NCI-H82 treated with DMSO at 0.1 percent for 48 hours (cell line): ENCODE results near the gene HAO1.
A peak's percentile ranks its signal among the peaks of the same experiment; 100 is the strongest.

Experiments
- DNase-seq: peaks from one replicate; lab custom pipeline; 2025; ENCODE audit not compliant: unreplicated experiment; lab: John Stamatoyannopoulos, UW

HAO1 gene

GRCh38 chr20:7930343-7930742, 9.9 kb downstream of the HAO1 start:
- DNase-seq = no peak

DNA sequence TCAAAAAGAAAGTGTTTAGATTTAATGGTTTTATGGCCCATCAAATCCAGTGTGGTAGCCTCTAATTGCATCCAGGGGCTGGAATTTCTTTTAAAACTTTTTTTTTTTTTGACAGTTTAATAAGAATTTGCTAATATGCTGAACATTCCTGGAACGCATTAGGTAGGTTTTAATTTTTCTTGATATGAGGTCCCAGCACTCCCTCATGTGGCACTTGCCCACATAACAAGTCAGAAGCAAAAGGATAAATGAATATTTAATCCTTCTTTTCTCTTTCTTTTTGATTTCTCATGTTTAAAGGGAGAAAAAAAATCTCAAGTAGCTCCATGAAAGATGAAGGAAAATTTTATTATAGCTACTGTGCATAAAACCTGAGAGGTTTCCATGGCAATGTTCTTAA, 13.5 kb downstream of the HAO1 start:
- no peak for DNase-seq

DNA sequence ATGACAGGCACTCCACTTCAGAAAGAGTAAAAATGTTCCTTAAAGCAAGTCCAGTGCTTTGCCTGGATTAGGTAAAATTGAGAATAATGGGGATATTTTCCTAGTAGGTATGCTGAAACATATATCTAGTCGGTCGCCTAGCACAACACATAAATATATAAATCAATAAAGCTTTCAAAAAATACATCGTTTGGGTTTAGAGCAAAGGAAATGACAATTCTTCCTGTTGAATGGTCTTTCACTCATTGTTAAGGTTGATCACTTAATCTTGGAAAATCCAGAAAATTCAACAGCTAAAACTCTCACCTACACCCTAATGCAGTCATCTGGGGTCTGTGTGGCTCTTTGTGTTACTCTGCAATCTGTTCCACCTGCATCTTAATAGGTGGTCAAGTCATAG, 13.9 kb downstream of the HAO1 start:
- no peak for DNase-seq

- no peak for DNase-seq
Observed at GRCh38 chr20:7924692-7925091, 15.6 kb downstream of the HAO1 start.

- no peak for DNase-seq
Observed at GRCh38 chr20:7916648-7917047, 23.6 kb downstream of the HAO1 start.

DNA sequence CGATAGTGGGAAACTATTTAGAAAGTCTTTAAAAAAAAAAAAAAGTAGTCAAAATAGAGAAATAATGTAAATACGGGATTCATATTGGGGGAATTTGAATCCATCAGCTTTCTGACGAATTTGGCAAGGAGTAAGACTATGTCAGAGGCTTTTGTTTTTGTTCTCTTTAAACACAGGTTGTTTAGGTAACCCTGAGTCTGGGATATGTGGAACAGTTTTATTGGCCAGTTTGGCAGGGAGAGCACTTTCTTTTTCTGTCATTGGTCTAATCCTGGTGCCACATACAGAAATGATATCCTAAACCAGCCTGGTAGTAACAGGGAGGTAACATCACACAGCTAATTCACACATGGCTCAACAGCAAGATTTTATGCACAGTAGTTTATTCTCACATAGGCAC, 27.7 kb downstream of the HAO1 start:
- no peak for DNase-seq

GRCh38 chr20:7911586-7912330, 28.5 kb downstream of the HAO1 start:
- no peak for DNase-seq

- no peak for DNase-seq
Observed at GRCh38 chr20:7908905-7909304, 31.4 kb downstream of the HAO1 start.

- DNase-seq = no peak
Observed at GRCh38 chr20:7903429-7903828, 36.8 kb downstream of the HAO1 start.

DNA sequence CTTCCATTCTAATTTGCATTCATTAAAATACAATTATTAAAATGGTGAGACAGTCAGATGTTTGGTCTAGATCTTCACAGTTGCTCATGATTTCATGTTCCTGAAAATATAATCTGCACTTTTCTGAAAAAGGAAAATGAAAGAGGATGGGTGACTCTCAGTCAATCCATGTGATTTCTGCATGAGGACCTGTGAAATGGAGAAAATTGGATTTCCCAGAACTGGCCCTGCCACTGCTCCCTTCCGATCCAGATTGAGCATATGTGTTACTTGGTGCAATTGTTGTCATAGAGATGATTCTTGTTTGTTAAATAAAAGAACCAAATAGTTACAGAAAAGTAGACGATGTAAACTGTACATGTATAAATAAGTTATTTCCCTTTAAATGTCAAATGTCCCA, 37.4 kb downstream of the HAO1 start:
- DNase-seq = no peak

- DNase-seq = no peak
Observed at GRCh38 chr20:7897781-7898364, 42.4 kb downstream of the HAO1 start.

DNA sequence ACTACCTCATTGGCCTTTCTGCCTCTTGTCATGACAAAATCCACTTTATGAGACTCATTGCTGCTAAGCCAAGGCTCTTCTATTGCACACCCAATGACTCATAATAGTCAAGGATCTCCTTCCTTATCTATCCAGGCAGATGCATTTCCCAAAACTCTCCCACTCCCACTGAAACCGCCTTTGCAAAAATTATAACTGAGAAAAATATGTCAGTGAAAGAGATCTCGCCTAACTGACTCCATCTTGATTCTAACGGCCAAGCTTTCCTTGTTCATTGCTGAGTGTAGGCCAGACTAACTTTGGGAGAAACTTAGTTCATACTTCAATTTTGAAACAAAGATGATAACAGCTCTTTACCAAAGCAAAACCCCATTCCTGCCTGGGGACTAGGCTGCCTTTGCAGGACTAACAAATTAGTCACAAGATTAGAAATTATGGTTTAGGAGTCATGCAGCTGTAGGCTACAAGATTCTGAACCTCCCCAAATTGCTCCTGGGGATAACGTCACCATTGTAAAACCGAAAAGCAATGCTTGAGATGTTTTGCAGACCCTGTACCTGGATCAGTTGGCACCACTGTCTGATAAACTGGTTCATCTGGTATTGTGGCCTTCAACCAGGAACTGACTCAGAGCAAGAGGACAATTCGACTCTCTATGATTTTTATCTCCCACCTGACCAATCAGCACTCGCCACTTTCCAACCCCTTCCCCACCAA, 47.1 kb downstream of the HAO1 start:
- no peak for DNase-seq

DNA sequence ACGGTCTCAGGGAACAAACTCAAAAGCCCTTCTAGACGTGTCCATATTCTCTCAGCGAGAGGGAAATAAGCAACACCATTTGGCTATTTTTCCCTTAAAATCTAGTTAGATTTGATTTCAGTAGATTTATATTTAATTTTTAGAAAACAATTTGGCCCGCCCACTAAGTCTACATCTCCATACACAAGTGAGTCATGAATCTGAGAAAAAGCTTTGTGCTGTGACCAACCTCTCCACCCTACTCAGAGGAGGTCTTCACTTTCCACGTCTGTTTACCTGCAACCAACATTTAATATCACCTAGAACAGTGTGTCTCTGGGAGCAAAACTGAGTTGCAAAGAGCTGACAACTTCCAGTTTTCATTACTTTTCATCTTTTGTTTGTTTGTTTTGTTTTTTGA, 48.6 kb downstream of the HAO1 start:
- no peak for DNase-seq

DNA sequence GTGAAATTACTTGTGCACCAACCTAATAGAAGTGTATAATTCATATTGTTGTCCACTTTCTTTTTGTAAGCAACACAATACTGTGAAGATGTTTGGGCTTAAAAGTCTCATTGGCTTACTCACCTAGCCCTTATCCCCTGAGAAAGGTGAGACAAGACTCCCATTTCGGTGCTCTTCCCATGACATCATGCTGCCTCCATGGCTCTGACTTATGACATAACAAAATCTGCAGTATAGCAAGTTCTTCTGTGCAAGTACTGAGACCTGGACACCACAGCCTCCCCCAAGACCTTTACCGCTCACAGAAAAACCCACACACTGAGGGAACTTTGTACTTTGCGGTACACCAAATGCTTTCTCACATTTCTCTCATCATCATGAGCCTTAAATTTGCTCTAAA, 50.5 kb downstream of the HAO1 start:
- no peak for DNase-seq

DNA sequence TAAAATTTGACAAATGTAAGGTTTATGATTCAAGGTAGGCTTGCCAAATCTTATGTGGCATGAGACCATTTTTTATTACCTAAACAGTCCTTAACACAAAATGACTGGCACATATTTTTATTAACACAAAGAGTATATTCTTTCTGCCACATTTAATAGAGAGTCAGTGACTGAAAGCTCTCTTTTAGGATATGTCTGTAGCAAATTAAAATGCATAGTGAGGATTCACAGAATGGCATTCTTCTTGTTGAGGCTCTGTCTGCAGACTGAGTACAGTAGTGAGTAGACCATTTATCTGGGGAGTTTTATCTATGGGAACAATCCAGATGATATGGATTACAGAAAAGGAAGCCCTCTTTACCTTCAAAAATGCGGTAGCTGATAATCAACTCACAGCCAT, 56.5 kb downstream of the HAO1 start:
- DNase-seq = no peak

DNA sequence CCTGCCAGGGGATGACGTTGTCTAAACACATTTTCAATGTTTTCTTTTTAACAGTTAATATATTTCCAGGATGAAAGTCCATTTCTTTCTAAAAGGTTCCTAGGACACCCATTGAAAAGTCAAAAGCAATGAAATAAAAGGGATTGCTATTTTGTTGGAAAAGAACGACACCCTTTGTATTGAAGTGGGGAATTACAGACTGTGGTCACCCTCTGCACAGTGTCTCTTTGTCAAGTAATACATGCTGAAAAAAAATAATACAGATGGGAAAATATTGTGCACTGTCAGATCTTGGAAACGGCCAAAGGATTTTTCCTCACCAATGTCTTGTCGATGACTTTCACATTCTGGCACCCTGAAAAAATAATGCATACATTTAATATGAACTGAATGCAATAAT, 56.9 kb downstream of the HAO1 start:
- no peak for DNase-seq

DNA sequence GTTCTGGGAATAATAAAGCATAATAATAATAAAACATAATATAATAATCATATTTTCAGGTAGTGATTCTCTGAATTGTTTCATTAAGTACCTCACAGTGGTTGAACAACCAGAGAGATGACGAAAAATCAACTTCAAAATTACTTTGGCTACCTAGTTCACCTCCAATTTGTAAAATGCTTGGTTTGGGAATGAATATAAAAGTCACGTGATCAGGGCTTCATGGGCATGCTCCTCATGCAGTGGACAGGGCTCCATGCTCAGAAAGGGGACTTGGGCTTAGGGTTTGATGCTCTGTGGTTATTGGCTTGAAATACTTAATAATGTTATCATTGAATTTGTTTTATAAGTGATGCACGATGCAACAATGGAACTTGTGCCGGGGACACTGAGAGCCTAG, 58.2 kb downstream of the HAO1 start:
- DNase-seq = no peak

GRCh38 chr20:7881551-7881950, 58.7 kb downstream of the HAO1 start:
- DNase-seq = no peak

GRCh38 chr20:7879883-7880282, 60.4 kb downstream of the HAO1 start:
- DNase-seq = no peak

DNA sequence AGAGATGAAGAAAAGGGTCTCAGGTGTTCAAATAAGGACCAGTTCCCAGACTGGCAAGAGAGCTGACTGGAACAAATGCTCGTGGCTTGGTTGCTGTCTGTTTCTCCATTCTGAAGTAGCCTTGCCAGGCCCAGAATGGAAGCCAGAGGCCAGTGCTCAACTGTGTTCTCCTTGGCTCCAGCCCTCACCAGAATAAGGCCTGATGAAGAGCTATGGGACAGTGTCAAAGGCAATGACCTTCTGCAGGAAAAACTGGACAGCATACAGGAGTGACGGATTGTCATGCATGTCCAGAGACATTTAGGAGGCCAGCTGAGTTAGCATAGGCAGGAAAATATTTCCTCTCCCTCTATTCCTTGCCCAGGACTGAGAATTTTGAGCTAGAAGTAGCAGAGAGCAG, 72.2 kb downstream of the HAO1 start:
- DNase-seq = no peak

DNA sequence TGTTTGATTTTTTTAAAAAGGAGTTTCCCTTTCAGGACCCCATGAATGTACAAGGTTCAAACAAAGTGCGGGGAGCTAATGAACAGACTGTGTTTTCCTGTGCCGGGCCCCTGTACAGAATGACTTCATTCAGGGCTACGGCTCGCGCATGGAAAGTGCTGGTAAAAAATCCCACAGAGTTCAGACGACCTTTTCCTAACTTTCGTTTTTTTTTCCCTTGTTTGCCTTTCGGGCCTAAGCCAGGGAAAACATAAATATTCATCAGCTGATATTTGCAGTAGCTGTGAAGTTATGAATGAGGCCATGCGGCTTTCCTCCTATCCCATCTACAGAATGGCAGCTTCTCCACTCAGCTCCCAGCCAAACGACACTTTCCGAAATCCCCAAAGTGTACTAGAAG, 74.0 kb downstream of the HAO1 start:
- no peak for DNase-seq

DNA sequence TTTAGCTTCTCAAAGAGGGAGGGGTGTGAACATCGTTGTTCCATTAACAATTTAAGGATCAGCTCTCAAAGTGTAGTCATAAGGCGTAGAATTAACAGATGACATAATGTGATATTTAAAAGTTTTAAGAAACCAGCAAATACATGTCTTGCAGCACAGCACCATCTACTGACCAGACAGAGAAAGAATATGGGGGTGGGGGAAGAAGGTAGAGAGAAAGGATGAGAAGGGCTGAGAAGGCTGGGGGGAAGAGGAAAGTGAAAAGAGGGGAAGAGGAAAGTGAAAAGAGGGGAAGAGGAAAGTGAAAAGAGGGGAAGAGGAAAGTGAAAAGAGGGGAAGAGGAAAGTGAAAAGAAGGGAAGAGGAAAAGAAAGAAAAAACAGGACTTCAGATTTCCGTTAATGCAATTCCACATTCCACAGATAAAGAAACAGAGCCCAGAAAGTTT, 80.9 kb downstream of the HAO1 start:
- peak; percentile 66 for DNase-seq
